SK-N-SH (cell line): ENCODE data around the gene EML5.

Experiments
- FOXJ3 ChIP-seq: sonication (generic); formaldehyde crosslinking; IDR thresholded peaks from 2 replicates; pipeline ENCODE4 v1.5.1; 2020; ENCODE audit warnings: mild to moderate bottlenecking, missing genetic modification reagents
- POLR2AphosphoS5 ChIP-seq: IDR thresholded peaks from 2 replicates; pipeline ENCODE4 v1.6.1; 2012; ENCODE audit warnings: low read depth, low read length
- RAD21 ChIP-seq: IDR thresholded peaks from 2 replicates; pipeline ENCODE4 v1.6.1; 2012; ENCODE audit warnings: mild to moderate bottlenecking, low read length
- TCF12 ChIP-seq: IDR thresholded peaks from 2 replicates; pipeline ENCODE4 v1.4.0; 2012
- USF2 ChIP-seq: fragments of 150-350 bp; IDR thresholded peaks from 2 replicates; pipeline ENCODE4 v1.6.1; 2017; ENCODE audit warnings: antibody characterized with exemption, low read length, low read depth, borderline replicate concordance
- TF ChIP-seq, protein P1 (sequence below): IDR thresholded peaks from 2 replicates; pipeline ENCODE4 v1.6.1; 2012; ENCODE audit warnings: mild to moderate bottlenecking, low read depth, low read length, moderate library complexity

DNA sequence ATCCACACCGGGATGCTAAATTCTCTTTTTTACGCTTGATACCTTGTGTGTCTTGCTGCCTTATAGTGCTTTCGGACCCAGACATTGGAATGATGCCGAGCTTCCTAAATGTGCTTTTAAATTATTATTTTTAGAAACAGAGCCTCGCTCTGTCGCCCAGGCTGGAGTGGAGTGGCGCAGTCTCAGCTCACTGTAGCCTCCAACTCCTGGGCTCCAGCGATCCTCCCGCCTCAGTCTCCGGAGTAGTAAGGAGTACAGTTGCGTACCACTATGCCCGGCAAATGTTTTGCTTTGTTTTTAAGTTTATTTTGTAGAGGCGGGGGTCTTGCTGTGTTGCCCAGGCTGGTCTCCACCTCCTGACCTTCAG lies 489 bp upstream of the EML5 start:
- TF ChIP-seq RAD21 (no peak), USF2 (no peak), FOXJ3 (CRISPR knock-in tag) (no peak), TCF12 (no peak), POLR2AphosphoS5 (no peak)
- TF ChIP-seq, protein P1, sequence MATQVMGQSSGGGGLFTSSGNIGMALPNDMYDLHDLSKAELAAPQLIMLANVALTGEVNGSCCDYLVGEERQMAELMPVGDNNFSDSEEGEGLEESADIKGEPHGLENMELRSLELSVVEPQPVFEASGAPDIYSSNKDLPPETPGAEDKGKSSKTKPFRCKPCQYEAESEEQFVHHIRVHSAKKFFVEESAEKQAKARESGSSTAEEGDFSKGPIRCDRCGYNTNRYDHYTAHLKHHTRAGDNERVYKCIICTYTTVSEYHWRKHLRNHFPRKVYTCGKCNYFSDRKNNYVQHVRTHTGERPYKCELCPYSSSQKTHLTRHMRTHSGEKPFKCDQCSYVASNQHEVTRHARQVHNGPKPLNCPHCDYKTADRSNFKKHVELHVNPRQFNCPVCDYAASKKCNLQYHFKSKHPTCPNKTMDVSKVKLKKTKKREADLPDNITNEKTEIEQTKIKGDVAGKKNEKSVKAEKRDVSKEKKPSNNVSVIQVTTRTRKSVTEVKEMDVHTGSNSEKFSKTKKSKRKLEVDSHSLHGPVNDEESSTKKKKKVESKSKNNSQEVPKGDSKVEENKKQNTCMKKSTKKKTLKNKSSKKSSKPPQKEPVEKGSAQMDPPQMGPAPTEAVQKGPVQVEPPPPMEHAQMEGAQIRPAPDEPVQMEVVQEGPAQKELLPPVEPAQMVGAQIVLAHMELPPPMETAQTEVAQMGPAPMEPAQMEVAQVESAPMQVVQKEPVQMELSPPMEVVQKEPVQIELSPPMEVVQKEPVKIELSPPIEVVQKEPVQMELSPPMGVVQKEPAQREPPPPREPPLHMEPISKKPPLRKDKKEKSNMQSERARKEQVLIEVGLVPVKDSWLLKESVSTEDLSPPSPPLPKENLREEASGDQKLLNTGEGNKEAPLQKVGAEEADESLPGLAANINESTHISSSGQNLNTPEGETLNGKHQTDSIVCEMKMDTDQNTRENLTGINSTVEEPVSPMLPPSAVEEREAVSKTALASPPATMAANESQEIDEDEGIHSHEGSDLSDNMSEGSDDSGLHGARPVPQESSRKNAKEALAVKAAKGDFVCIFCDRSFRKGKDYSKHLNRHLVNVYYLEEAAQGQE: no peak
